Fibroblast of the conjunctiva (primary cell): ENCODE measurements around the gene TMEM30A.

Source experiments
- DNase-seq: peaks from one replicate; pipeline ENCODE4 v3.0.0-alpha.2; 2010; ENCODE audit warnings: low read depth

Gene TMEM30A

DNA sequence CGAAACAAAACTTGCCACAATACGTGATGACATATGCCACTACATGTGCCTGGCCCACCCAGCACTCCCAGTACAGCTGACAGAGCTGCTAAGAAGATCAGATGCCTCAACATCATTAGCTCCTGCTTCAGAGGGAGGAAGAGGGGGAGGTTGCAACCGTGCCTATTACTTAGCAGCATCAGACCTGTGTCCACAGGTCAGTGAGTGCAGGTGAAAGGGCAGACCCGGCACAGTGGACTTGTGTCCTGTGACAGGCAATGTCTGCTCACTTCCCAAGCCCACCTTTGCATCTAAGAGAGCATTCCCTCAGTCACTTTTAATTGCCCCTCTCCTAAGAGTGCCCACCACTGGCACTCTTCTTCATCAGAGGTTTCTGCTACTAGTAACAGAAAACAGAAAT lies 69.3 kb downstream of the TMEM30A start:
- DNase-seq: no peak

DNA sequence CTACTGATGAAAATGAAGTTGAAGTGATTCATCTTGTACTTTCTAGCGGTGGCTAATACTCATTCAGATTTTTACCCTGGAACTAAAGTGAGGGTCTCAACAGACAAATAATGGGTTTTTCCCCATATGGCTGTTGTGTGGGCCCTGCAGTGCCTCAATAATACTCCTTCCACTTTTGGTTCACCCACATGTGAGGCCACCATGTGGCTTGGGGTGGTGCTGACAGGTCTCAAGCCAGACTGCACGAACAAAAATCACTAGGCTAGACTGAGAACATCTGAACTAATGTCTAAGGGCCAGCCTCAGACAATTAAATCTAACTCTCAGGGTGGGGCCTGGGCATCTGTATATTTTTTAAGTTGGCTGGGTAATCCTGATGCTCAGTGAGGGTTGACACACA lies 70.9 kb downstream of the TMEM30A start:
- no peak for DNase-seq

DNA sequence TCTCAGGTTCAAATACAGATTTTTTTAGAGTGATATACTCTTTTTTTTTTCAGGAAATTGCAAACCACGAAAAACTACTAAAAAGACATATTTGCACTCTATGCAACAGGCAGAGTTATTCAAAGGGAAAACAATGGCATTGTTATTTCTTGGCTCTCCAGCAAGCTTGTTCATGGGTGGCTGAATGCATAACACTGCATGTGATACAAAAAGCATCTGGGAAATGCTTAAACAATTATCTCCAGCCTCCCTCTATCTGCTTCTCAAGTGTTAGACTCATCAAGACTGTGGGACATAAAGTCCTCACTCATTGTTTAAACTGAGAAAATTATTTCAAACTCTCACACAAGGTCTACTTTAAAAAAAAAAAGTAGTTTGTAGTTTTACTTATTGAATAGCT lies 71.5 kb downstream of the TMEM30A start:
- no peak for DNase-seq

GRCh38 chr6:75211920-75212590 lies 72.5 kb downstream of the TMEM30A start:
- DNase-seq: no peak

DNA sequence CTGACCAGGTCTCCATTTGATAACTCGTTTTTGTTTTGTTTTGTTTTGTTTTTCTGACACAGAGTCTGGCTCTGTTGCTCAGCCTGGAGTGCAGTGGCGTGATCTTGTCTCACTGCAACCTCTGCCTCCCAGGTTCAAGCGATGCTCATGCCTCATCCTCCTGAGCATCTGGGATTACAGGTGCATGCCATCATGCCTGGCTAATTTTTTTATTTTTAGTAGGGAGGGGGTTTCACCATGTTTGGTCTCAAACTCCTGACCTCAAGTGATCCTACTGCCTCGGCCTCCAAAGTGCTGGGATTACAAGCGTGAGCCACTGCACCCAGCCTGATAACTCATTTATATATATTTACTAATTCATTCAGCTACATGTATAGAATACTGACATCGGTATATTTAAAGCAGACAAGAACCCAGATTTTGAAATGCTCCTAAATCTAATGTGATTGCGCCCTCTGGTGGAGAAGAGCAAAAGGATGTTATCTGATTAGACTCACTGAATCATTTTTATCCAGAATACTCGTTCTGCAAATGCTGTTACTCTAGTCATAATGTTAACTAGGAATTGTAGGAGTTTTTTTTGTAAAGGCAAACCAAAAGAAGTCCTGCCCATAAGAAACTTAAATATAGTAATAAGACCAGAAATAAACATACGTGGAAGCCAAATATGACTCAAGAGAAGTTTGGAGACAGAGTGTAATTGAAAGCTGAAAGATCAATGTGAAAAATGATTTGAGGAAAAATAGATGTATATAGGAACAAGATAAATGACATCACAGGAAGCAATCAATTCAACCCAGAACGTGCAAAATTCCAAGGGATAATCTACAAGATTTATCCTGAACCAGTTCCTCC lies 73.5 kb downstream of the TMEM30A start:
- DNase-seq: peak; percentile 62

DNA sequence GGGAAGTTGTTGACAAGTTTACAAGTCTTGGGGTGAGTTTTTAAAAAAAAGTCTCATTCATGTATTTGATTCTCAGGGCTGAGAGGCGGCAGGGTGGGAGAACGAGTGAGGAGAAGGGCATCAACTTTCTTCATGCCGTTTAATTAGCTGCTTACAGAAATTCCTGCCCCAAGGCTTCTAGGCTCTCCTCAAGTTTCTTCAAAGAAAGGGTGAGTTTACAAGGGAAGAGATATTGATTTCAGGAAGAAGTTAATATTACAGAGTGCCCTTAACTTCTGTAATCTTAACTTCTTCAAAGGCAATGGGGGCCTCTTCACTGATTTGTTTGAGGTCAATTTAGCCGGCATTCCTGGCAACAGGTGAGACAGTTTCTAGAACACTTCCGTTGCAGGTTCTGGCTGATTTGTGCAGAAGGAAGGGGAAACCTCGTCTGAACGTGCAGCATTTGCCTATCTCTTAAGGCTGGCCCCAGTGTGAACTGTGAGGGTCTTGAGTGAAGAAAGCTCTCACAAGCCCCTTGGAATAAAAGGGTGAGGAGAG lies 75.3 kb downstream of the TMEM30A start:
- no peak for DNase-seq

DNA sequence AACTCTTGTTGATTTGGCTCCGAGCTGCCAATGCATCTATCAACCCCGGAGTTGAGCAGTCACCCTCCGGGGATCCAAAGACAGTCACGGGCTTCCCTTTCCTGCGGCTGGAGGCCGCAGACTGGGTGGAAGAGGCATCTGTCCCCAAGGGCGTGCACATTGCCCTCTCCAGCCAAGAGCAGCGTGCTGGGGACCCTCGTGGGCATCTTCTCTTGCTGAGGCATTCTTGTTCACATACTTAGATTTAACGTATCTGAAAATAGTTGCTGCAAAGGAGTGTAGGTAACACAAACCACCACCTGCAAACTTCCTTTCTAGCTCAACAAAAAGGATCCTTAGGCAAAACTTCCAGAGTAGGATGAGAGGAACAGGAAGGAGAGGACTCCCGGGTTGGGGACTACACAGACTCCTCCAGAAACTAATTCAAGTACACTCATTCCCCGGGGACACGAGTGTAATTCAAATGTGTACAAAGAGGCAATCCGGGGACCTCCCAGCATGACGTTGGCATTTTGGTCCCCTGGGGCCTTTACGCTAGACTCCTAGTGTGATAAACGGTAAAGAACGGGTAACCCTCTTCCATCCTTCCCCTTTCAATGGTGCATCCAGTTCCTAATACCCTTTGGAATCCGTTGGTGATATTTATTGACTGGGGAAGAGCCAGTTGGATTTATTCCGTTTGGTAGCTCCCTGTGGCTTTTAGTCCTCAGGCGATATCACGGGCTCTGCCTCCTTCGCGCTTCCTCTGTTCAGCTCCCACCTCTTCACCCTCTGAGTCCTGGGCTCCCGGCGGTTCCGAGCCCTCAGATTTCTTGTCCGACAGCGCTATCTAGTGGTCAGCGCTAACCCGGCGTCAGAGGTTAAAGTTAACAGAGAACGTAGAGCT lies 76.1 kb downstream of the TMEM30A start:
- DNase-seq: peak; percentile 71

DNA sequence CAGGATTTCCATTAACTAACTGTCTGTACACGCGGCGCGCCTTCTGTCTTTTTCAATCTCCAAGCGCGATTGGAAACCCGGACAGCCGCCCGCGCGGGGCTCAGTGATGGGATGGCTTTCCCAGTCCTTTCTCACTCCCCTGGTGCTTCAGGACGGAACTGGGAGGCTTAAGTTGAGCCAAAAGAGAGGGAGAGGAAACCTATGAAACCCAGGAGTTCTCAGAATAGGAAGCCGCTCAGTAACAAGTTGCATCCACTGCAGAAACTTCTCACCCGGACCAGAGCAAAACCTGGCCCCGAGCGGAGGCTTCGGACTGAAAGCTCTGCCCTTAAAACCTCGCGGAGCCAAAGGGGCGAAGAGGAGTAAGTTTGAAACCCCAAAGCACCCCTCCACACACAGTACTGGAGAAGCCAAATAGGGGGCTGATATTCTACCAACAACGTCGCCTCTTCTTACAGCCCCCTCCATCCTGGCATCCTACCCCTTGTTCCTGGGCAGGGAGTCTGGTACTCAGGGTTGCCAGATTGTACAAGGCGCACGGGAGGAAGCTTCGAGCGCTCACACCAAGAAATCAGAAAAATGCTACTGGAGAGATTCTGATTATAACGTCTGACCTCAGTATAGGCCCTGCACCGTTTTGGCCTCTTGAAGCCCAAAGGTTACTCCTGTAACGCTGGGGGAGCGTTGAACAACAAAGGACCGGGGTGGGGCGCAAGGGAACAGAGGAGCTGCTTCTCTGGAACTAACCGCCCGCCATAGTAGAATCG lies 77.8 kb downstream of the TMEM30A start:
- DNase-seq: no peak

DNA sequence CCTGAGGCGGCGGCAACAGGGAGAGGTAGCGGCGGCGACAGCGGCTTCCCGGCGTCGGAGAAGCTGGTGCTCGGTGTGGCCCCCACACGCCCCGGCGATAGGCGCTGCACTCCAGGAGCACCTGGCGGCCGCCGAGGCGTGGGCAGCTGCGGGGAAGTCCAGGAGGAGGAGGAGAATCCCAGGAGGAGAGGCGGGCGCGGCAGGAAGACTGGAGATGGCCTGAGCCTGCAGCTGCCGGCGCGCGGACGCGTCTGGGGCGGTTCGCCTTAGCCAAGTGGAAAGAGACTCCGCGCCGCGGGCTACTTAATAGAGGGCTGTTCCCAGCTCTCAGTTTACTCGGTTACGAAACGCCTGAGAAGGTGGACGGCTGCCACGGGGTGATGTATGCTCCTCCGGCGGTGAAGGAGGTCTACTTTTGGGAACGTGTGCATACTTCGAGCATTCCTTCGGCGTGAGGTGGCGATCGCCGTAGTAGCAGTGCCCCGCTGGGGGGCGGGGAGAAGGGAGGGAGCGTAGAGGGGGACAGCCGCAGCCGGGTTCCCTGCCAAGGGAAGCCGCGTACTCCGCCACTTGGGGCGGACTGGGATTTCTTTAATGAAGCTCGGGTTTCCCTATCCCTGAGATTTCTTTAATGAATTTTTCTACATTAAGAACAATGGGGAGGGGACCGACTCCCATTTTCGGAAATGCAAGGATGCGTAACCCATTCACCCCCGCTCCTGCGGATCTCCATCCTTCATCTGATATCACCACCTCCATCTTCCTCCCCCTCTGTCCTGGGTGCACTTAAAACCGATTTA lies 78.6 kb downstream of the TMEM30A start, which contains the start of gene COL12A1:
TSS of gene COL12A1 (minus strand) at position 278 of the 800 bp plus-strand sequence. CDS start 3,261 bp downstream, outside the sequence.
- peak; percentile 99 for DNase-seq

DNA sequence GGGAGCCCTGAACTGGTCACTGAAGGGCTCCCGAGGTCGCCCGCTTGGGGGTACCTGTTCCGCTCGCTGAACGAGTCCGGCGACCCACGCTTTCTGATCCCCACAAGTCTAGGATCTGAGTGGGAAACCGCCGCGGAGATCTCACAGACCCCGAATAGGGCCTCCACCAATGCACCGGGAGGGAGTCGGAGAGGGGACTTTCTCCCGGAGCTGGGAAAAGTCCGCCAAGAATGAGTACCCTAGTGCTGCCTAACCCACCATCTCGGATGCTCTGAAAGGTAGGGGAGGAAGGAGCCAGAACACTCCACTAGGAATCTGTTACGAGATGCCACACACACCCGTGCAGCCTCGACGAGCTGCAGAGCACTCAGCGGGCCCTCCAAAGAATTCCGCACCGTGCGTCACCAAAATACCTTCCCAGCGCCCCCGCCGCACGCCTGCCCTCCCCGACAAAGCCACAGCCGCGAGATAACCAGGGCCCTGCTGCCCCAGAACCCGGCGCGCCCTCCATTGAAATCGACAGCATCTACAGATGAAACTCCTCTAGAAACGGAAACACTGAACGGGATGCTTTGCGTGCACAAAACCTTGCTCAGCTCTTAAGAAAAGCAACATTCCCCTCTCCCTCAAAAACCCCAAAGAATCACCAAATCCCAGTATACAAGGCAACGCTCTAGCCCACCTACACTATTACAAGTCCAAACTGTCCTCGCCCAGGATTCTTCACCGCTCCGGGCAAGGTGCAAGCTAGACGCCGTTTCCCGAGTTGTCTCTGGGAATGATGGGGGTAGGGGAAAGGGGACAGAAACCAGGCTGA lies 79.4 kb downstream of the TMEM30A start:
- no peak for DNase-seq

- DNase-seq: peak; percentile 96
Observed at GRCh38 chr6:75204217-75204958, 80.2 kb downstream of the TMEM30A start.

- DNase-seq: peak; percentile 55
Observed at GRCh38 chr6:75203721-75204120, 80.9 kb downstream of the TMEM30A start.
